Right ventricle myocardium superior (tissue), 1 donor: ENCODE data around the gene MICAL3. TPM values are rescaled to one million over a fixed set of nuclear protein-coding genes. Genes with fewer than 3 reads are reported as not detected.
A peak's percentile ranks its signal among the peaks of the same experiment; 100 is the strongest.

ENCODE experiments used
- ATAC-seq: fragments of 200-7000 bp; cut with Tn5 transposase; one replicate; pipeline ENCODE4 v1.9.1; 2020; ENCODE audit warnings: mild to moderate bottlenecking; ENCODE audit not compliant: poor library complexity
- DNase-seq: peaks from one replicate; pipeline ENCODE4 v3.0.0-alpha.2; 2020
- intact Hi-C: fragments of 100-400 bp; cut with DNase I; formaldehyde crosslinking; loops from one replicate; pipeline ENCODE4 v1.11.2; 2022
- total RNA-seq: library from RNA; stranded (reverse); fragmentation: NEBNext Ultra II Directional; extraction: Animal tissue kit (Norgen Biotek cat#: 25700); gene quantifications from one replicate; pipeline ENCODE4 v1.2.1, GENCODE V29; 2021
- donor health status: DM: no; HTN: yes; CAD: no; lungs with severe emphysema.

The MICAL3 gene
- total RNA-seq, 1 donor from 2014 or later, result 78.9 TPM

DNA sequence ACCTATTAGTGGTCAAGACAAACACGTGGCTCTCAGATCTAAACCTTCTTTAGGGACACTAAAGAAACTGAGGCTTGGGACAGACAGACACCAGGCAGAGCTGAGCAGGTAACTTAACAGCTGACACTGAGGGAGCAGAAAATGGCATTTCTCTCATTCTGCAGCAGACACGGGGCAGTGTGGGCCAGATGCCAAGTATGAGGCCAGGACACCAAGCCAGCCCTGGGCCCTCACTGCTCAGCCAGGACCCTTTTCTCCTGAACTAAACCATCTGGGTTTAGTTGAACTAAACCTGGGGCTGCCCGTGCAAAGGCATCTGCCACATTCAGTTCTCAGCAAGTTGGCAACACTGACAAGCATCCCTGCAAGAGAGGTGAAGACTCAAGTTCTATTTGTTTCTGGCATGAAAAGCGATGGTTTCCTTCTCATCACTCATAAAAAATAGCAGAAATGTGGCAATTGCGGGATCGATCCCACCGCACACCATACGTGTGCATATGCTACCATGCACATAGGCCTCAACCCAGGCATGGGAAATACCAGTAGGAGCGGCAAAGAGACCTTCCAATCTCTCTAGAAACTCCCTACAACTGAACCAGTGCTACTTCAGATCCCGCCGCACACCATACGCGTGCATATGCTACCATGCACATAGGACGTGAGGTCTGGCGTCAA, 150.0 kb downstream of the MICAL3 start:
- ATAC-seq (no peak), DNase-seq (no peak)
- intact Hi-C loops, result no loop called here

GRCh38 chr22:17873804-17874203, 150.6 kb downstream of the MICAL3 start:
- DNase-seq, result no peak
- intact Hi-C loops, result no loop called here
- ATAC-seq, result no peak

DNA sequence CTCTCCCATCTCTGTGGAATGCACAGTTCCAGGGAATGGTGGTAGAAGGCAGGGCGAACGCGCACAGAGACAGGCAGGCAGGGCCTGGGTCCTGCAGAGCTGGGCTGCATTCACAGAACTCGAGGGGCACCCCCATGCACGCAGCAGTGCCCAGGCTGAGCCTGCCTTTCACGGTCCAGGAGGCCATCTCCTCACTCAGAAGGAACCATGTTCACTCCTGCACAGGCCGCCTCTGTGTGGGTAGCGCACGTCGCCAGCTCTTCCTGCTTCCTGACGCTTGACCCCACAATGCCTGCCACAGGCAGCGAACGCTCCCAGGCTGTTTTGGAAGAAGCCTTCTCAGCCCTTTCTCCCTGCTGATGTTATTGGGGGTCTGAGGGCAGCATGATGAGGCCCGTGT, 151.2 kb downstream of the MICAL3 start:
- intact Hi-C loops, result no loop called here
- ATAC-seq (no peak), DNase-seq (no peak)

DNA sequence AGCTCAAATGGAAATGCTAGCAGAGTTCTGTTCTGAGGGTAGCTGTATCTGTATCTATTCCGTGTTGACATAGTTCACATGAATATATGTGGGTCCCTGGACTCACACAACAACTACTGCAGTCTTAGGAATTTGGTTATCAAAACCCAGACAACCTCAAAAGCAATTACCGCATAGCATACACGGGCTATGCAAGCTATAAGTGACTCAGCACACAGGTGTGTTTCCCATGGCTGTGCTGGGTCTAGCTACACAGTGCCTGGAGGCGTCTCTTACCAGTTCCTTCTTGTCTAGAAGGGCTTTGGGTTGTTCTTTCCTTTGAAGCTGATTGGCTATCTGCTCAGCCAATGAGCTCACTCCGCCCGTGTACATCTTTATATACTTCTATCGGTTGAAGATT, 151.9 kb downstream of the MICAL3 start:
- intact Hi-C loops, result no loop called here
- peak; percentile 1 for ATAC-seq
- DNase-seq, result no peak

DNA sequence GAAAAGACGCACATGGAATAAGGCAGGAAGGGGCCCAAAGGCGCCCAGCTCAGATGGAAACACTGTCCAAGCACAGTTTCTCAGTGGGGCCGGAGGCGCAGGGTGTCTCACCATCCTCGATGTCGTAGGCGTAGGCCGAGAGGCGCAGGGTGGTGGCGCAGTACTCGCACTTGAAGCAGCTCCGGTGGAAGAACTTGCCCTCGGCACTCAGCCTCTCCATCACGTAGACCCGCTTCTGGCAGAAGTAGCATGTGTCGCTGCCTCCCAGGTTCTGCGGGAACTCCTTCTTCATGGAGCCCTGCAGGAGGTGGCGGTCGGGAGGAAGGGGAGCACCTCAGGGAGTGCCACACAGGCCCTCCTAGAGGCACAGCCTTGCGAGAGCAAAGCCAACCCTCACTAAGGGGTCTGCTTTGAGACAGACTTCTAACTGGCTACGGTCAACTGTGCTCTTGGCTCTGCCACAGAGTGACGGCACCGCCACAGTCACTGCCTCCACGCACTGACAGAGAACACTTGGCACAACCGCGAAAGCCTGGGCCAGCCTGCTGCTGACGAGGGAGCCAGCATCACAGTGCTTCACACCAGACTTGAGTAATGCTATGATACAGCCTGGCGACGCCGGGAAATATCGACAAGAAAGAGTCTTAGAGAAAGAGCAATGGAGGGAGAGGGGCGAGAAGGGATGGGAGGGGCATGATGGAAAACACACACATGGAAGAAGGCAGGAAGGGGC, 152.5 kb downstream of the MICAL3 start:
- ATAC-seq (peak; percentile 83), DNase-seq (peak; percentile 80)
- intact Hi-C loops, result no loop called here

- intact Hi-C loops, result no loop called here
- DNase-seq (no peak), ATAC-seq (no peak)
Observed at GRCh38 chr22:17870407-17870806, 154.0 kb downstream of the MICAL3 start.

GRCh38 chr22:17869285-17870096, 154.9 kb downstream of the MICAL3 start:
- intact Hi-C loops, result no loop called here
- DNase-seq (no peak), ATAC-seq (no peak)

DNA sequence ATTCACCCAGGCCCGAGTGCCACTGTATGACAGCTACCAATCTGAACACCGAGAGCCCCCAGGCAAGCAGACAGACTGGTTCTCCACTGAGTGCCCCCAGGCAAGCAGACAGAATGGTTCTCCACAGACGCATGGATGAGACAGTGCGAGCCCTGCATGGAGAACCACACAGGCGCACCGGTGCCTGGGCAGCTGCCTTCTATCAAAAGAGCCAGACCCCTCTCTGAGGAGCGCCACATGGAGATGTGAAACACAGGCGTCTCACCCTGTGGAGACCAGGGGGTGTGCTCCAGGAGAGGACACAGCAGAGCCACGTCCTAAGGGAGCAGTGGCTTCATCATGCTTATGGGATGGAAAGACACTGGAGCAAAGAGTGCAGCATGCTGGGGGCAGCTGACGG, 155.6 kb downstream of the MICAL3 start:
- ATAC-seq, result no peak
- DNase-seq, result no peak
- intact Hi-C loops, result no loop called here

- DNase-seq (peak; percentile 78), ATAC-seq (peak; percentile 74)
- intact Hi-C loops, result no loop called here
Observed at GRCh38 chr22:17867160-17867785, 157.1 kb downstream of the MICAL3 start.

GRCh38 chr22:17866621-17867020, 157.7 kb downstream of the MICAL3 start:
- DNase-seq (no peak), ATAC-seq (no peak)
- intact Hi-C loops, result no loop called here

GRCh38 chr22:17866127-17866526, 158.2 kb downstream of the MICAL3 start:
- intact Hi-C loops, result no loop called here
- DNase-seq (no peak), ATAC-seq (no peak)

- intact Hi-C loops, result no loop called here
- DNase-seq, result no peak
- no peak for ATAC-seq
Observed at GRCh38 chr22:17865183-17866055, 158.9 kb downstream of the MICAL3 start.

DNA sequence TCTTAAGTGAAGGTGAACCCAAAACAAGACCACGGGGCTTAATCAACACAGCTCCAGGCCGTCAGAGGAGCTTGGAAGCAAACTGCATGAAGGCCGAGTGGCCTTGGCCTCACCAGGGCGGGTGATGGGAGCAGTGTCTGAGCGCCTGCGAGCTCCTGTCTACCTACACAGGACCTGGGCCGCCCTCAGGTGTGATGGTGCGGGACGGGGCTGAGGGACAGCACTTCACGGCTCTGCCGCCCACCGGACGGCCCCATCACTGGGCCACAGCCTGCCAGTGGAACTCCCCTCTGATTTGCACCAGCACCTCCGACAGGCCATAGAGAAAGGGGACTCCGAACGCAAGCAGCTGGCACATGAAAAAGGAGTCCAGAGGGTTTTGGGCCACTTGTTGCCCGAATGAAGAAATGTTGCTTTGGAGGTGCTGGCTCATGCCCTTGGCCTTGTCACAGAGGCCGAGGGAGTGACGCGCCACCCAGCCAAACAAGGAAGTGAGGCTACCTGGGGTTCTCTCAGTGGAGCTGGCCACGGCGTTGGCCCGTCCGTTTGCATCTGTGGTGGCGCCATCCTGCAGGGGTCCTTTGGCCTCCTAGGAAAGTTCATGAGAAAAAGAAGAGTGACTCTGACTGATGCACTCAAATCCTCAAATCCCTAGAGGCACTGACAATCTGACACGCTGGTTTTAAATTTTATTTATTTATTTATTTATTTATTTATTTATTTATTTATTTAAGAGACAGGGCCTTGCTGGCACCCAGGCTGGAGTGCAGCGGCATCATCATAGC, 159.8 kb downstream of the MICAL3 start:
- ATAC-seq (no peak), DNase-seq (no peak)
- intact Hi-C loops, result no loop called here

DNA sequence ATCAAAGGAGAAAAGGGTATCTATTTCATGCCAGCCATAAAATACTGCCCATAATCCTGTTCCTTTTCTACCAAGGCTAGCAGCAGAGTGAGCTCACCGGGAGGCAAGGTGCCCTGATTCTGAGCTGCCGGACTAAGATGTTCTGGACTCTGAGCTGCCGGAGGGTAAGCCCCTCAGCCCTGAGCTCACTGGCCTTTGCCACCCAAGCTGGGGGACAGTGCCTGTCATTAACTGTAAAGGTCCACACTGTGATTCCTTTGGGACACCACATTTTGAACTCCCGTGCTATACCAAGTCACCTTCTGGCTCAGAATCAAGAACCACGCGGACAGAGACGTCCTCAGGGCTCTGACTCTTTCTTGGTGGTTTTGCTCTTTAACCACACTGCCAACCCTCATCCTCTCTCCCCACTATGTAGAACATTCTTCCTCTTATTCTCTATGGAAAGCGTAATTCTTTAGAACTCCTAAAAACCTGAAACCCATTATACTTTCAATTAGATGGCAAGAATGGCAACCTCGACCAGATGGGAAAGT, 161.6 kb downstream of the MICAL3 start:
- intact Hi-C loops, result no loop called here
- DNase-seq (no peak), ATAC-seq (no peak)

DNA sequence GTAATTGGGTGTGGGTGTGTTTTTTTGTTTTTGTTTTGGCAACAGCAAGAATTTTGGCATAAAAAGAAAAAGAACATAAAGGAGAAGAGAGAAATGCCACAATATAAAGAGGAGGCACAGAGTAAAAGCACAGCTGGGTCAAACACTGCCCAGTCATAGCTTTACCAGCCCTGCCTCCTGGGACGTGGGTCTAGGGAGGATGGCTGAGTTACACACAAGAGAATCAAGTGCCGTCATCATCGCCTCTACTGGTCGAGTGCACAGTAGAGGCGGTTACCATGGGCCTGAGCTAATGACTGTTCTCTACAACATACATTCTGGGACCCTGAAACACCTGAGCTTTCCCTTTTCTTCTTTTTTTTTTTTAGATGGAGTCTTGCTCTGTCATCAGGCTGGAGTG, 162.5 kb downstream of the MICAL3 start:
- intact Hi-C loops, result no loop called here
- ATAC-seq (no peak), DNase-seq (no peak)

DNA sequence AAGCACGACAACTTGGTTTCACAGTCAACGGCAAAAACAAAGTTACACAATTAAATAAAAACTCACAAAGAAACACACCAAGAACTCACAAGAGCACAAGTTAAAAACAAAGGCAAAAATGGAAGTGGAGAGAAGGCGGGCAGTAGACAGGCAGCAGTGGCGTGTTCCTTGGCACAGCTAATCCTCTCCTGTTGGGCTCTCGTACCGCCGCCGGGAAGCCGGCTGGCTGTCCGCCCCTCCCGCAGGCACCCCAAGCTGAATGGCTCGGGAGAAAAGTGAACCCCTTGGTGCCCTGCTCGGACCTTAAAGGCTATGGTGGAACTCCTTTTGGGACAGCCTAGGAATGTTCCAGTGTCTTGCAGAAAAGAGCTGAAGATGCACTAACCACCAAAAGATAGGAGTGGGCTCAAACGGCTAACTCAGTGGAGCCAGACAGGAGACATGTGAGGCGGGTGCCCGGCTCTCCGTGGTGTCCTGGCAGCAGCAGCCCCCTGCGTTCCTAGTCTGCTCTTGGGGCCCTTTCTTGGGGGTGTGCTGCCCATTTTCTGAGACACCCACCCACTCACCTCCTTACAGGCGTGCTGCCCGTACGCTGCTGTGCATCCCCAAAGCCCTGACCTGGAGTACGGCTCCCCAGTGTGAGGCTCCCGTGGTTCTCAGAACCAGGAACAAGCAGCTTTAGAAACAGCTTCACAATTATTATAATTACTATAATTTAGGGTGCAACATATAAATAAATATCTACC, 164.0 kb downstream of the MICAL3 start:
- DNase-seq, result no peak

GRCh38 chr22:17858033-17858432, 166.3 kb downstream of the MICAL3 start:
- ATAC-seq (no peak), DNase-seq (peak; percentile 36)
- intact Hi-C loops, result no loop called here

More for the DNA sequence above, 164.0 kb downstream of the MICAL3 start:
- peak; percentile 67 for ATAC-seq
- intact Hi-C loops, result no loop called here
